ENCODE measurements around the gene USB1.

DNA sequence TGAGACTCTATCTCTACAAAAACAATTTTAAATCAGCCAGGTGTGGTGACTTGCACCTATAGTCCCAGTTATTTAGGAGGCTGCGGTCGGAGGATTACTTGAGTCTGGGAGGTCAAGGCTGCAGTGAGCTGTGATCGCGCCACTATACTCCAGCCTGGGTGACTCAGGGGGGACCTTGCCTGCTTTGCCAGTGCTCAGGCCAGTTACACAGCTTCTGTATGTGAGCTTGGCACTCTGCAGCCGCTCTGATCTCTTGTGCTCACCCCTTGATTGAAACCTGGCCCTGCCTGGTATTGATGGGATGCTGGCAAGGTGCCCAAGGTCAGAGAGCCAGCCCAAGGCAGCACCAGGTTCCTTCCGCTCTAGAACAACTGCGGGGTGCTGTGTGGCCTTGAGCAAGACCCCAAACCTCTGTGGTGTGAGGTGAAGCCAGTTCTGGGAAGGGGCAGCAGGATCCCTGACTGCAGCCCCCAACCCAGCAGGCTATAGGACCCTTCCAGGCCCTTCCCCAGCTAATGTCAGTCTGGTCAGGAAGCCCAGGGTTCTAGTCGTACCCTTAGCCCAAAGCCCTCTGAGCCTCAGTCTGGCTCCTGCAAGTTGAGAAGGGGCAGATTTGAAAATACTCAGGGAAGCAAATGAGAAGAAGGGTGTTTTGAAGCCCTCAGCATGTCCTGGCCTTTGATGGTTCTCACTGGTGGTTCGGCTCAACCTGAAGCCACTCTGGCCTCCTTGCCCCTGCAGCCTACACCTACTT lies 43.2 kb downstream of the USB1 start:
- no peak for TF ChIP-seq EZH2 (IDR thresholded peaks at IDR 0.05)
- TF ChIP-seq, protein P1, sequence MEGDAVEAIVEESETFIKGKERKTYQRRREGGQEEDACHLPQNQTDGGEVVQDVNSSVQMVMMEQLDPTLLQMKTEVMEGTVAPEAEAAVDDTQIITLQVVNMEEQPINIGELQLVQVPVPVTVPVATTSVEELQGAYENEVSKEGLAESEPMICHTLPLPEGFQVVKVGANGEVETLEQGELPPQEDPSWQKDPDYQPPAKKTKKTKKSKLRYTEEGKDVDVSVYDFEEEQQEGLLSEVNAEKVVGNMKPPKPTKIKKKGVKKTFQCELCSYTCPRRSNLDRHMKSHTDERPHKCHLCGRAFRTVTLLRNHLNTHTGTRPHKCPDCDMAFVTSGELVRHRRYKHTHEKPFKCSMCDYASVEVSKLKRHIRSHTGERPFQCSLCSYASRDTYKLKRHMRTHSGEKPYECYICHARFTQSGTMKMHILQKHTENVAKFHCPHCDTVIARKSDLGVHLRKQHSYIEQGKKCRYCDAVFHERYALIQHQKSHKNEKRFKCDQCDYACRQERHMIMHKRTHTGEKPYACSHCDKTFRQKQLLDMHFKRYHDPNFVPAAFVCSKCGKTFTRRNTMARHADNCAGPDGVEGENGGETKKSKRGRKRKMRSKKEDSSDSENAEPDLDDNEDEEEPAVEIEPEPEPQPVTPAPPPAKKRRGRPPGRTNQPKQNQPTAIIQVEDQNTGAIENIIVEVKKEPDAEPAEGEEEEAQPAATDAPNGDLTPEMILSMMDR (IDR thresholded peaks at IDR 0.05) = no peak
- TF ChIP-seq EZH2phosphoT487 (IDR thresholded peaks at IDR 0.05) = no peak
